Activated T-cell treated with anti-CD3 and anti-CD28 coated beads, Interleukin-2, amount 50 U/mL, for 72 hours (primary cell): ENCODE data around the gene YY1AP1. TPM values are rescaled to one million over a fixed set of nuclear protein-coding genes. Genes with fewer than 3 reads are reported as not detected.
"Not testable (repeated sequence)": the region's sequence is repeated elsewhere in the genome, so short reads cannot be mapped to it uniquely, and the experiment has no call there.

Experiments
- ATAC-seq, 2 donors: fragments of 150-1000 bp; cut with Tn5 transposase; replicated peaks in 1 of 2; 2 replicates each; pipeline ENCODE4 v1.10.0; 2021; ENCODE audit warnings: moderate library complexity in 2 of 2, mild to moderate bottlenecking in 1 of 2
- DNase-seq, 2 donors: peaks; one replicate each; pipeline ENCODE4 v3.0.0; 2021 to 2022; ENCODE audit warnings: mixed read lengths in 1 of 2
- H3K27ac Mint-ChIP-seq: one replicate; pipeline ENCODE4 v1.8.0; 2022; ENCODE audit warnings: mild to moderate bottlenecking, moderate library complexity, mixed read lengths
- H3K27me3 Mint-ChIP-seq: one replicate; pipeline ENCODE4 v1.8.0; 2022; ENCODE audit warnings: low read depth, mixed read lengths
- H3K36me3 Mint-ChIP-seq, 2 donors: one replicate each; pipeline ENCODE4 v1.8.0; 2022; ENCODE audit warnings: mixed read lengths in 2 of 2, mild to moderate bottlenecking in 1 of 2; ENCODE audit not compliant: insufficient read depth in 2 of 2
- H3K4me1 Mint-ChIP-seq: one replicate; pipeline ENCODE4 v1.8.0; 2022; ENCODE audit warnings: low read depth, mixed read lengths
- H3K4me3 Mint-ChIP-seq, 2 donors: one replicate each; pipeline ENCODE4 v1.8.0; 2022; ENCODE audit warnings: mild to moderate bottlenecking in 2 of 2, mixed read lengths in 2 of 2, moderate library complexity in 2 of 2
- H3K9me3 Mint-ChIP-seq, 2 donors: one replicate each; pipeline ENCODE4 v1.8.0; 2022; ENCODE audit warnings: mixed read lengths in 2 of 2
- total RNA-seq, 2 donors: library from RNA; stranded (reverse); gene quantifications; one replicate each; pipeline ENCODE4 v1.2.3, GENCODE V29; 2022

Gene YY1AP1
- total RNA-seq, 2 donors from 2014 or later: 94.5 to 98.9 TPM

GRCh38 chr1:155706139-155706538 is 17.6 kb upstream of the YY1AP1 start:
- DNase-seq (no peak), ATAC-seq (no peak)
- Mint-ChIP-seq H3K9me3 (no peaks in the 10 kb centered on the region), H3K27me3 (no peaks in the 10 kb centered on the region), H3K4me3 (no peak overlapping the region), H3K36me3 (peaks cover 2 to 9% of the 10 kb centered on the region in 2 donors), H3K27ac (no peak overlapping the region), H3K4me1 (peaks cover 29% of the 10 kb centered on the region)

DNA sequence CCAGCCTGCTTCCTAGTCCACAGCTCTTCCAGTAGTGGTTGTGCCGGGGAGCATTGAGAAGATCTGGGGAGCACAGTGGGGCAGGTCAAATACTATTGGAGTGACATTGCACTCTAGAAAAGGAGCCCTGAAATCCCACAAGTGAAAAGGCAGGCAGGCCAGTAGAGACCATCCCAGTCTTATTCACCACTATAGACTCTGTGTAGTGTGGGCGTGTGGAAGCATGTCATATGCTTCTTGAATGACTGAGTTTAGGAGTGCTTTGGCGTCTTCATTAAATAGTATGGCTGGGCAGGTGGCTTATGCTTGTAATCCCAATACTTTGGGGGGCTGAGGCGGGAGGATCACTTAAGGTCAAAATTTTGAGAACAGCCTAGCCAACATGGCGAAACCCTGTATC is 15.8 kb upstream of the YY1AP1 start:
- not testable (repeated sequence) for H3K27me3 Mint-ChIP-seq, DNase-seq, H3K9me3 Mint-ChIP-seq, H3K4me3 Mint-ChIP-seq, H3K36me3 Mint-ChIP-seq
- Mint-ChIP-seq H3K27ac (peak overlapping the region; percentile 50), H3K4me1 (peaks cover 29% of the 10 kb centered on the region)
- peak; percentile 34 to 58 for ATAC-seq

DNA sequence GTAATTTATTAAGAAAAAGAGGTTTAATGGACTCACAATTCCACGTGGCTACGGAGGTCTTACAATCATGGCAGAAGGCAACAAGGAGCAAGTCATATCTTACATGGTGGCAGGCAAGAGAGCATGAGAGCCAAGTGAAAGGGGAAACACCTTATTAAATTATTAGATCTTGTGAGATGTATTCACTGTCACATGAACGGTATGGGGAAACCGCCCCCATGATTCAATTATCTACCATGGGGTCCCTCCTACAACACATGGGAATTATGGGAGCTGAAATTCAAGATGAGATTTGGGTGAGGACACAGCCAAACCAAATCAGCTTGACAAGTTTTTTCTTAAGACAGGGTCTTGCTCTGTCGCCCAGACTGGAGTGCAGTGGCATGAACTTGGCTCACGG is 14.6 kb upstream of the YY1AP1 start:
- H3K9me3 Mint-ChIP-seq: no peaks in the 10 kb centered on the region
- ATAC-seq (no peak), DNase-seq (no peak)
- peaks cover 0 to 2% of the 10 kb centered on the region in 2 donors for H3K36me3 Mint-ChIP-seq
- peak overlapping the region; percentile 18 for H3K27ac Mint-ChIP-seq
- H3K4me3 Mint-ChIP-seq: no peak overlapping the region
- H3K27me3 Mint-ChIP-seq: no peaks in the 10 kb centered on the region
- H3K4me1 Mint-ChIP-seq: peaks cover 29% of the 10 kb centered on the region

DNA sequence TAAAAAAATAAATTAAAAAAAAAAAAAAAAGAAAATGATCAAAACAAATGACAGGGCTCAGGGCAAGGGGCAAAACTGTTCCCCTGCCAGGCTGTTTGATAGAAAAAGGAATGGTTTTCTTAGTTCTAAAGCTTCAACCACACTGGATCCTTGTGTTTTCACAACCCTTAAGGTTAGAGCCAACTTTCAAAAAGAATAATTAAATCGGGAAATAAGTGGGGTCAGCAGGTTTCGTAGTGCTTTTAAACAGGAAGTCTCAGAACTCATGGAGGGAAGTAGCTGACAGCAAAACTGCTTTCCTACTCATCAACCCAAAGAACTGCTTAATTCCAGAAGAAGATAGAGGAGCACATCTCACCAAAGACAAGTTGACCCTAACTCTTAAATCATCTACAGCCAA is 13.1 kb upstream of the YY1AP1 start:
- H3K27ac Mint-ChIP-seq, DNase-seq, H3K9me3 Mint-ChIP-seq, ATAC-seq, H3K36me3 Mint-ChIP-seq, H3K4me3 Mint-ChIP-seq, H3K27me3 Mint-ChIP-seq: not testable (repeated sequence)
- H3K4me1 Mint-ChIP-seq: peaks cover 27% of the 10 kb centered on the region

DNA sequence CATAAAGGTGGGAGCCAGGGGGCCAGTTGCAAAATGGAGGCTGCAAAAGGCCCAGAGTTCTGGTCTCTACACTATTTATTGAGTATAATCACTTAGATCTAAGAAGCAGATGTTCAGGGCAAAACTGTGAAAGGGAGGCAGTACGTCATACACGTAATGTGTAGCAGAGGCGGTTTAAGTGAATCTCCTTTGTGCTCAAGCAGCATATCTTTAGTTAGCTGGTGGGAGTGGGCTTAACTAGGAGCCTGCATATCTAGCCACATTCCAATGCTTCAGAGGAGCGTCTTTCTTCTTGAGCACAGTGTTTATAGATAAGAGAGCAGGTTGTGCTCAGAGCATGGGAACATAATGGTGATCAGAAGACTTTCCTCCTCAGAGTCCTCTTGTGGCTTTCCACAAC is 10.5 kb upstream of the YY1AP1 start:
- not testable (repeated sequence) for H3K4me3 Mint-ChIP-seq, ATAC-seq, H3K36me3 Mint-ChIP-seq, H3K27ac Mint-ChIP-seq, DNase-seq, H3K9me3 Mint-ChIP-seq, H3K27me3 Mint-ChIP-seq
- peaks cover 37% of the 10 kb centered on the region for H3K4me1 Mint-ChIP-seq

- Mint-ChIP-seq H3K27ac (peak overlapping the region; percentile 7), H3K4me3 (no peak overlapping the region), H3K9me3 (no peaks in the 10 kb centered on the region), H3K36me3 (peaks cover 2 to 7% of the 10 kb centered on the region in 2 donors), H3K4me1 (peaks cover 35% of the 10 kb centered on the region), H3K27me3 (no peaks in the 10 kb centered on the region)
- ATAC-seq (no peak), DNase-seq (no peak)
These were observed 9.9 kb upstream of the YY1AP1 start for GRCh38 chr1:155698382-155699038.

GRCh38 chr1:155697616-155698015 is 9.0 kb upstream of the YY1AP1 start:
- not testable (repeated sequence) for H3K9me3 Mint-ChIP-seq, DNase-seq, H3K27ac Mint-ChIP-seq, H3K36me3 Mint-ChIP-seq, ATAC-seq, H3K4me3 Mint-ChIP-seq, H3K27me3 Mint-ChIP-seq
- H3K4me1 Mint-ChIP-seq: peaks cover 42% of the 10 kb centered on the region

- no peak for ATAC-seq
- Mint-ChIP-seq H3K4me1 (peaks cover 48% of the 10 kb centered on the region), H3K4me3 (no peak overlapping the region), H3K9me3 (no peaks in the 10 kb centered on the region), H3K27ac (no peak overlapping the region), H3K36me3 (peaks cover 2 to 14% of the 10 kb centered on the region in 2 donors), H3K27me3 (no peaks in the 10 kb centered on the region)
- DNase-seq: no peak
These were observed 8.5 kb upstream of the YY1AP1 start for GRCh38 chr1:155697046-155697445.

- ATAC-seq (no peak), DNase-seq (no peak)
- peaks cover 53% of the 10 kb centered on the region for H3K4me1 Mint-ChIP-seq
- no peaks in the 10 kb centered on the region for H3K9me3 Mint-ChIP-seq
- peak overlapping the region; percentile 57 for H3K27ac Mint-ChIP-seq
- peak overlapping the region in 1 of 2 donors; percentile 55 for H3K4me3 Mint-ChIP-seq
- no peaks in the 10 kb centered on the region for H3K27me3 Mint-ChIP-seq
- H3K36me3 Mint-ChIP-seq: peaks cover 2 to 19% of the 10 kb centered on the region in 2 donors
These were observed 8.0 kb upstream of the YY1AP1 start for GRCh38 chr1:155696524-155696923.

GRCh38 chr1:155695608-155696007 is 7.0 kb upstream of the YY1AP1 start:
- ATAC-seq (no peak), DNase-seq (no peak)
- Mint-ChIP-seq H3K4me3 (peak overlapping the region in 1 of 2 donors; percentile 27), H3K36me3 (peaks cover 2 to 26% of the 10 kb centered on the region in 2 donors), H3K4me1 (peaks cover 62% of the 10 kb centered on the region), H3K27me3 (no peaks in the 10 kb centered on the region), H3K9me3 (no peaks in the 10 kb centered on the region), H3K27ac (no peak overlapping the region)

- peaks cover 2 to 26% of the 10 kb centered on the region in 2 donors for H3K36me3 Mint-ChIP-seq
- peaks cover 67% of the 10 kb centered on the region for H3K4me1 Mint-ChIP-seq
- peak overlapping the region in 1 of 2 donors; percentile 97 for H3K4me3 Mint-ChIP-seq
These were observed 6.5 kb upstream of the YY1AP1 start for GRCh38 chr1:155695072-155695471.

GRCh38 chr1:155694167-155694566 is 5.6 kb upstream of the YY1AP1 start:
- Mint-ChIP-seq H3K4me1 (peaks cover 76% of the 10 kb centered on the region), H3K4me3 (no peak overlapping the region), H3K27ac (no peak overlapping the region), H3K9me3 (no peaks in the 10 kb centered on the region), H3K36me3 (peaks cover 2 to 28% of the 10 kb centered on the region in 2 donors), H3K27me3 (no peaks in the 10 kb centered on the region)
- no peak for ATAC-seq
- DNase-seq: no peak

More at GRCh38 chr1:155695072-155695471, 6.5 kb upstream of the YY1AP1 start:
- DNase-seq (no peak), ATAC-seq (no peak)
- Mint-ChIP-seq H3K27ac (peak overlapping the region; percentile 87), H3K27me3 (no peaks in the 10 kb centered on the region), H3K9me3 (no peaks in the 10 kb centered on the region)

GRCh38 chr1:155691992-155692528 is 3.5 kb upstream of the YY1AP1 start:
- Mint-ChIP-seq H3K27ac (no peak overlapping the region), H3K36me3 (peaks cover 3 to 29% of the 10 kb centered on the region in 2 donors), H3K4me1 (peaks cover 71% of the 10 kb centered on the region)

More at GRCh38 chr1:155691992-155692528, 3.5 kb upstream of the YY1AP1 start:
- ATAC-seq (no peak), DNase-seq (no peak)
- H3K27me3 Mint-ChIP-seq: no peaks in the 10 kb centered on the region
- H3K9me3 Mint-ChIP-seq: no peaks in the 10 kb centered on the region
- no peak overlapping the region for H3K4me3 Mint-ChIP-seq
